Measurements from ENCODE around the gene CAT.

The CAT gene

DNA sequence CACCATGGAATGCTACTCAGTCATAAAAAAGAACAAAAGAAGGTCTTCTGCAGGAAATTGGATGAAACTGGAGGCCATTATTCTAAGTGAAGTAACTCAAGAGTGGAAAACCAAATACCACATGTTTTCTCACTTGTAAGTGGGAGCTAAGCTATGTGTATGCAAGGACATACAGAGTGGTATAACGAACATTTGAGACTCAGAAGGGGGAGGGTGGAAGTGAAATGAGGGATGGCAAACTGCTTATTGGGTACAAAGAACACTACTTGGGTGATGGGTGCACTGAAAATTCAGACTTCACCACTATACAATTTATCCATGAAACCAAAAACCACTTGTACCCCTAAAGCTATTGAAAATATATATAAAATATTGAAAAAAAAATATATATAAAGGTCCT, 13.4 kb upstream of the CAT start:
- DNase-seq (ENCODE audit: low spot score) = no peak

DNA sequence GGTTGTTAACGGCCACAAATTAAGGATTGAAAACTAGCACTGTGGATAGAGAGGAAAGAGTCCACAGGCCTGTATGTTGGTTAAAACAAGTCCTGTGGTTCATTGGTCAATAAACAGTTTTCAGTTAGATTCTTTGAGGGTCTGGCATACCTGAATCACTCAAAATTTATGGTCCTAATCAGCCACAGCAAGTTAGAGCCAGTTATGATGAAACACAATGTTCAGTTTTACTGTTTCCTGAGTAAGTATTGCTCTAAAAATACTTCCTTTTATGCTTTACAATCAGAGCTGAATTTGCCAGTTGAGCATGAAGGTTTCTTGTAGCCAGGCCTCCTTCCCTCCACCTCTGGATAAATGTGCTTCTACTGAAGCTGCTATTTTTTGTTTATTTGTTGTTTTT, 12.9 kb upstream of the CAT start:
- DNase-seq (ENCODE audit: low spot score) = no peak

DNA sequence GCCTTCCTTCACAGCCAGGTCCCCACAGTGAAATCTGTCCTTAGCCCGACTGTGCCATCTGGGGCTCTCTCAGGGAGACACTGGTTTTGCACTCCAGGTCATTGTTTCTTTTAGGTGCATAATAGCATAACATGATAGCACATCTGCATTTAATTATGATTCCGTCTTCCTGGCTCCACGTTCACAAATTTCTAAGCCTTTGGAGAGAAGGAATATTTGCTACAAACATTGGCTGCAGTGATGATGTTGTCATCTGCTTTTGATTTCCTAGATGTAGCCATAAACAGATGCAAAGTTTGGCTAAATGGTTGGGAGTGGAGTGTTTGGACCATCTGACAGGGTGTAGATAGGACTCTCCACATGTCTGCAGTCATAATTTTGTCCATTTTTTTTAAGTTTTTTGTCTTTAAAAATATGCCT, 12.0 kb upstream of the CAT start:
- no peak for DNase-seq (ENCODE audit: low spot score)

DNA sequence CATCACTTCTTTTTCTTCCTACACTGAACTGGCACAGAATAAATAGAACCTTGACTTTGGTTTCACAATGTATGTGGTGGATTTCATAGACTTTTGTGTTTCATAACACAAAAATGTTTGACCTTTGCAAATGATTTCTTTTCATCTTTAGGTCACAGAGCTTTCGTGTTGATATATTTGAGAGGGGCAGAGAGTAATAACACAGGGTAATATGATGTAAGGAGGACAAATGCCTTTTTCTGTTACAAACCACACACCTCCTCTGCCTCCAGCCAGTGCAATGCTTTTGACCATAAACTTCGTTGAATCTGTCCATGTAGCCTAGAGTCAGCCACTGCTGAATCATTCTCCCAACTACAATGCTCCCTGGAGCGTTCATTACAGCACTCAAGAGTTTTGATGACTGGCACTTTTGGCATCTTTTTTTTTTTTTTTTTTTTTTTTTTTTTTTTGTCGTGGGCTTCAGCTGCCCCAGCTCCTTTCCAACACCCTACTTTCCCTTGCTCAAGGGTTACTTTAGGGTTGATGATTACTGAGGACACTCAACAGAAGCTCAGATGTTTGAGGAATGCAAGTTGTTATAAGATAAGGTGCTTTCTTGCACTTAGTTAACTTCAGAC, 11.4 kb upstream of the CAT start:
- no peak for DNase-seq (ENCODE audit: low spot score)

DNA sequence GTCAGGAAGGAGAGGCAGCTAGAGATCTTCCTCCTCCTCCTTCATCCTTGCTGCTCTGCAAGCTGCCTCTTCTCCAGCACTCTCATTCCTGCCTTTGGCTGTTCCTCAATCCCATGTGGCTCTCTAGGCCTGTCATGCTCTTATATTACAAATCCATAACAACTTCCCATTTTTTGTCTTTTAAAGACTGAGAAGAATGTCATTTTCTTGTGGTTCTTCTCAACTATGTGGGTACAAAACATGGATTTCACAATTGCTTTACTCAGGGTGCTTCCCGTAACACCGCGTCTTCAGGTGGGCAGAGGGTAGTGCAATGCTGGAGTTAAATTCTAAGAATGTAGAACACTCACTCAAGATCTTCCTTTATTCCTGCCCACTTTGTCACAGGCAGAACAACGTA, 6.8 kb upstream of the CAT start:
- DNase-seq (ENCODE audit: low spot score) = no peak

DNA sequence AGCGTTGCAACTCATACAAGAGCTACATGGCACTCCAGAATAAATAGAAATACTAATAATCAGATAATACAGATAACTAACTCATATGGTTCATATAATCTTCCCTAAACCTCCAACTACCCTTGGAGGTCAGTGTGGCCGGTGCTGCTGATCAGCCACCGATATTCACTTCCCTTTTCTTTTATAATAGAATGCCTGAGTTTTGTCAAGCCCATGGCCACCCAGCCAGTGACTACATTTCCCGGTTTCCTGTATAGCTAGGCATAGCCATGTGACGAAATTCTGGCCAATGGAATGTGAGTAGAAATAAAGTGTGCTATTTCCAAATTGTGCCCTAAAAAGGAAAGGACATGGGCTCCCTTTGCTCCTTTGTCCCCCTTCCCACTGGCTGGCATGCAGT, 5.9 kb upstream of the CAT start:
- no peak for DNase-seq (ENCODE audit: low spot score)

DNA sequence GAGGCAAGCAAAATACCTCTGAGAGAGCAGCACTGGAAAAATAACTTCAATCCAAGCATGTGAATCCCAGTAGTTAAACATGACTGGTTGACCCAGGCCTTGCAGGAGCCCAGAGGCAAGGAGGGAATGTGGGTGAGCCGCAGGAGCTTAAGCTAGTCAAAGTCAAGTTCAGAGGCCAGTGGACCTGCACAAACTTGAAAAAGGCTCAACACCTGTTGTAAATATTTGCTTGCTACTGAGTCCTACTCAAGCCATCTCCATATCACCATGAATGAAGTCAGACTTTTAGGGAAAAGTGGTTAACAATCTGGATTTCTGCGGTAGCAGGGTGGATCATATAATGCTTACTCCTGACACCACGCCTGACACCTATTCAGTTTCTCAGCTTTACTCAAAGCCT, 4.8 kb upstream of the CAT start:
- DNase-seq (ENCODE audit: low spot score) = no peak

DNA sequence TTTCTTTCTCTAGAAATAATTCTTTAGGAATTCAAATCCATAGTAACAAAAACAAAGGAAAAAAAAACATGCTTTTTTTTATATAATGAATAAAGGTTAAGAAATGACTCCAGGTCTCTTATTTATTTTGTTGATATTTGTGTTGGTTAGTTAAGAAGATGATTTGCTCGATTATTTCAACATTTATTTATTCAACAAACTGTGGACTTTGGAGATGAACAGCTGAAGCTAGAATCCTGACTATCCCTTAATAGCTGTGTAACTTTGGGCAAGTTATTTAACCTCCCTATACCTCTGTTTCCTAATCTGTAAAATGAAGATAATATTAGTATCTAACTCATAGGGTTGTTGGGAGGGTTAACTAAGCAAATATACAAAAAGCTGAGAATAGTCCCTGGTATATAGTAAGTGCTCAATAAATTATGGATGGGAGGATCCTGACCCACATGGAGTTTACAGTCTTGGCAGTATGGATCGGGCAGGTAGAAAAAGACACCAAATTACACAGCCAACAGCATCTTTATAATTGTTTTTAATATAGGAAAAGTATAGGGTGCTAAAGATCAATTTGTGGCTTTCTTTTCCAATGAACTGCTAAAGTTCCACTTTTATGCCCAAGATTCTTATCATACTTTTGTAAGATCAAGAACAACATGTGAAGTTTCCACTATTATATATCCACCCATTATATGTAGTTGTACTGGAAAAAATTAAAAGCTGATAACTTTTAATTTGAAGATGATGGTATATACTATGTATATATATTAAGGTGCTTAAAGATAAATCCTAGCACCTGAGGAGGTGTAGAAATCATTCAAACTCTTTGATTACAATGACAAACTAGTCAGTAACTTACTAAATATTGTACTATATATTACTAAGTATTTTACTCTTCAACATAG, 1.3 kb upstream of the CAT start:
- DNase-seq (ENCODE audit: low spot score) = no peak

DNA sequence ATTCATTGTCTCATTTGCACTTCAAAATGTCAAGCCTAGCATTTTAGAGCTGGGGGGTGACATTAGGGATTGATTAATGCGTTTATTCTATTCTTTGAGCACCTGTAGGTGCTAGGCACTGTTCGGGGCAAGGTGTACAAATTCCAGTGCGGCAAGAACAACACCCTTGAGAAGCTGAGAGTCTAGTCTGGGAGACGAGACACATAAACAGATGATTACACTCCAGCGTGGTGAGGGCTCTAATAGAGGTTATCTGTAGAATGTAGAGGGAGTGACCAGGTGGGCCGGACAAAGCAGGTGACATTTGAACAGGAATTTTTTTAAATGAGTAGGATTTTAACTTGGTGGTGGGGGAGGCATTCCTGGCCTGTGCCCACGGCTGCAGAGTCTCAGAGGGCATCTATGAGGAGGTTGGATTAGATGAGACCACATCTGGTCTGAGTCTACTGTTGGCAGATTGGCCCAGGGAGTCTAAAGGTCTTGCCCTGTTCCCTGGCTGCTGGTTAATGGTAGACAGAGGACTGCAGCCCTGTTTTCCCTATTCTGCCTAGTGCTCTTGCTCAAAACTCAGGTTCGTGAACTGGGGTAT, 970 bp downstream of the CAT start:
- DNase-seq (ENCODE audit: low spot score) = no peak

DNA sequence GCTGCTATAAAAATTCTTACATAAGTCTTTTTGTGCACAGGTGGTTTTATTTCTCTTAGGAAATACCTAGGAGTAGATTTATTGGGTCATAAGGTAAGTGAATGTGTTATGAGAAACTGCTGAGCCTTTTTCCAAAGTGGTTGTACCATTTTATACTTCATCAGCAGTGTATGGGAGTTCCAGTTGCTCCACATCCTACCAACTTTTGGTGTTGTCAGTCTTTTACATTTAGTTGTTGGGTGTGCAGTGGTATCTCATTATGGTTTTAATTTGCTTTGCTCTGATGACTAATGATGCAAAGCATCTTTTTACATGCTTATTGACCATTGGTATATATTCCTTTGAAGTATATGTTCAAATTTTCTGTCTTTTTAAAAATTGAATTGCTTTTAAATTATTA, 3.1 kb downstream of the CAT start:
- DNase-seq (ENCODE audit: low spot score) = no peak

DNA sequence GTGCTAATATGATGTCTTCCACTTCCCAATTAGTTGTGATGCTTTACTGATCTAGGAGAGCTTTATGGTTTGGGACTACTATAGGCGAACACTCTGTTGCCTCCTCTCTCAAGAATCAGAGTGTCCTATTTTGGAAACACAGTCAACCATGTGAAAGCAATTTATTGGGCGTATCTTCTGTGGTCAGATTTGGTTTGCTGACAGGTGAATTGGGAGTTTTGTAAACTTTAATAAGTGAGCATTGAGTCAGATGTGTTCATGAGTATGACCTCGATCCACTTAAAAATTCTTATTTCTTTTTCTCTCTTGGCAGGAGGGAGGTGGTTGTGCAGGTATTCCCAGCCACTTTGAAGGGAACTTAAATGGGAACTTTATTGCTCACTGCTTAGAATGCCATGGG, 4.4 kb downstream of the CAT start:
- DNase-seq (ENCODE audit: low spot score) = no peak

DNA sequence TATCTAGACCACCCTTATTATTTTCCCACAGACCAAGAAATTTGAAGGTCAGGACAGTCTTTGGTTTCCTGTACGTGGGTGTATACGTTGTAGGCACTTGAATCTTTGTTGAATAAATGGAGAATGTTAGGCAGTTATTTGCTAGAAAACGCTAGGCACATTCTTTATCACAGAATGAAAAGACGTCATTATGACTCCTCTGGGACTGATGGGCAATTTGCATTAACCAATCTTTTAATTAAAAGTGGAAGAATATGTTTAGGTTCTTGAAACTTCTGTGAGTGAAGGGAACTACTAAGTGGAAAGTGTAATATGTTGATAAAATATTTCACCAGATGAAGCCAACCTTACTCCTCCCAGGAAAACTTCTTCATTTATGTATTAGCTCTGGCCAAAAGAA, 5.7 kb downstream of the CAT start:
- DNase-seq (ENCODE audit: low spot score) = no peak

DNA sequence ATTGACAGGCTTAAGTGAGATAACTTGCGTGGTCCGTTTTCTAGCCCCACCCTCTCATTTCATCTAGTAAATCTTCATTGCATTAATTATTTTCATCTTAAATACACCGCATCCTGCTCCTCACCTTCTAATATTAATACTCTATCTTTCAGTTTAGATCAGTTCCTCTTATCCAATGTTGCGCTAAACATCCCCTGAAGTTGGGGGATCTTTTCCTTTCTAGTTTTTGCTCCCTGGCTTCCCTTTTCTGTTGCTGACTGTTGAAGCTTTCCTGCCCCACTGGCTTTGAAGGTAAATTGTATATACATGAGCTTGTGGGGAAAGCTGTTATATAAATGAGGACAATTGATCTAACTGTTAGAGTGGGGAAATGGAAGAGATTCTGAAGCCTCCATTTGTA, 7.2 kb downstream of the CAT start:
- no peak for DNase-seq (ENCODE audit: low spot score)

DNA sequence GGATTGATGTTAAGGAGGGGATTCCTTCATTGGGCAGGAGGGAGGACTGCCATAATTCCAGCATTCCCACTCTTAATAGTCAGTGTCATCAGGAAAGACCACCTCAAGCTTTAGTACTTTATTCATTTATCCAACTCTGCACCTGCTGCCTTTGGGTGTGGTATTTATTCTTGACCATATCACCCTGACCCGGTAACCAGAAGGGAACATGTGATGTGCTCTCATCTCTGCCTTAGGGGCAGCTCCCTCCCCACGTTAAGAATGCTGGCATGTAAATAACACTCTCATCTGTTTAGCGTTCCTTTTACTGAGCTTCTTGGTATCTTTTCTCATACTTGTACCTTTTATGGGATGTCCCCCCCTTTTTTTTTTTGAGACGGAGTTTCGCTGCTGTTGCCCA, 7.7 kb downstream of the CAT start:
- no peak for DNase-seq (ENCODE audit: low spot score)

DNA sequence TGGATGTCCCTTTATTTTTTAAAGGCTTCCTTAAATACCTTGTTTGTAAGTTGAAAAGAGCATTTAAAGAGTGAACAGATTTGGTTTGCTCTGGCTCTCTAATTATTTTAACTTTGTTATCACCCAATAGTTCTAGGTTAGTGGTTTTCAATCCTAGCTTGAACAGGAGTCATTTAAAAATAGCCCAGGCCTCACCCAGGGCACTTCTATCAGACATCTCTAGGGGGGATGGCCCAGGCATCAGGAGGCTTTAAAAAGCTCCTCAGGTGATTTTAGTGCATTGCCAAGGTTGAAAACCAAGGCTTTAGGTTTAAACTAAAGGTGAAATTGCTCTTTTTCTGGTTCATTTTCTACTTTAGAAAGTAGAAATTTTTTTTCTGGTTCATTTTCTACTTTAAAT, 8.3 kb downstream of the CAT start:
- no peak for DNase-seq (ENCODE audit: low spot score)

DNA sequence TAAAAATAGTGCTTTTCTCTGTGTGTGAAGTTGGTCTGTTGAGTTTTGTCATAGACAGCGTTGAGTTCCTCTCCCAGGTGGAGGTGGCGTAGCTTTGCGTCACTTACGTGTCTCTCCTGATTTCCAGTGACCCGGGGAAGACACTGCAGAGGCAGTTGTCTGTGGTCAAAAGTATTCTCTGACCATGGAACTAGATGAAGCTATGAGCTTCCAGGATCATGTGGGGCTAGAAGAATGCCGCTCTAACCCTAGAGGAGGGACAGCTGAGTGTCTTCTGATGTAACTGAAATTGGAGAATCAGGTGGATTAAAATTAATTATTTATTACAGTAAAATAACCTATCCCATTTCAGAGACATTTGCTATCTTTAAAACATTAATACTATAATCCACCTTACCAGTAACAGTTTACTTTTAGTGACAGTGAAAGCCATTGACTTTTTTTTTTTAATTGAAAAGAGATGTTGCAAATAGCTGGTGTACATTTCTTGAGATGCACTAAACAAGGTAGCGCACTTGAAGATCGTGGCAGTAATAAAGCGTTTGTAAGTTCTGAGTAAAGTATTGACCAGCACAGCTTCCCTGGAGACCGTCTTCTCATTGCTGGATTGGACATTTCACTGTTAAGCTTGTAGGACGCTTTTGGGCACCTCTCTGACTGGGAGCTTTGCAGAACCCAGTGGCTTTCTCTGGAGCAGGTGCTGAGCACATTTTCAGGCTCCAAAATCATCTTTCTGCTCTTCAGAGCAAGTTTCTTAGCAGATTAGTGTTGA, 9.7 kb downstream of the CAT start:
- no peak for DNase-seq (ENCODE audit: low spot score)

DNA sequence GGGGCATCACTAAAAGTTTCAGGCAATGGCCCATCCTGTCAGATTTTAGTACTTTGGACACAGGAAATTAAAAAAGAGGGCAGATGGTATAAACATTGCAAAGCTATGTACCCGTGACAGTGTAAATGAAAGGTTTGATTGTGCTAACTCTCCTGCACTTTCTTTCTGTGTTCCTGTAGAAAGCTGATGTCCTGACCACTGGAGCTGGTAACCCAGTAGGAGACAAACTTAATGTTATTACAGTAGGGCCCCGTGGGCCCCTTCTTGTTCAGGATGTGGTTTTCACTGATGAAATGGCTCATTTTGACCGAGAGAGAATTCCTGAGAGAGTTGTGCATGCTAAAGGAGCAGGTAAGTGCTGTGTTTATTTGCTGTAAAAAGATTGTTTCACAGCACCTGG, 10.3 kb downstream of the CAT start:
- no peak for DNase-seq (ENCODE audit: low spot score)

DNA sequence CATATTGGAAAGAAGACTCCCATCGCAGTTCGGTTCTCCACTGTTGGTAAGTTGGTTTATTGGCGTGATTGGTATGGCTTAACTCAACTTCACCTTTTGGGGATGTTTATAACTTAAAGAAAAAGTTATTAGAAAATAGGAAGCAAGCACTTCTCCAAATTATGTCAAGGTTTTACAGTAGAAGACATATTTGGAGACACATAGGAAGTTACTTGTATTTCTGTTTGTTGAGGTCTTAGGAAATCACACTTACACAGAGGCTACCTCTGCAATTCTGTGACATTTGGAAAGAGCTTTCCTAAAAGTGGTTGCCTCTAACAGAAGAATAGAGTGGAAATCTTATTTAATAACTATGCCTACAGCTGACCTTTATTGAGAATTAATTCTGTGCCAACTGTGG, 12.3 kb downstream of the CAT start:
- DNase-seq (ENCODE audit: low spot score) = no peak

DNA sequence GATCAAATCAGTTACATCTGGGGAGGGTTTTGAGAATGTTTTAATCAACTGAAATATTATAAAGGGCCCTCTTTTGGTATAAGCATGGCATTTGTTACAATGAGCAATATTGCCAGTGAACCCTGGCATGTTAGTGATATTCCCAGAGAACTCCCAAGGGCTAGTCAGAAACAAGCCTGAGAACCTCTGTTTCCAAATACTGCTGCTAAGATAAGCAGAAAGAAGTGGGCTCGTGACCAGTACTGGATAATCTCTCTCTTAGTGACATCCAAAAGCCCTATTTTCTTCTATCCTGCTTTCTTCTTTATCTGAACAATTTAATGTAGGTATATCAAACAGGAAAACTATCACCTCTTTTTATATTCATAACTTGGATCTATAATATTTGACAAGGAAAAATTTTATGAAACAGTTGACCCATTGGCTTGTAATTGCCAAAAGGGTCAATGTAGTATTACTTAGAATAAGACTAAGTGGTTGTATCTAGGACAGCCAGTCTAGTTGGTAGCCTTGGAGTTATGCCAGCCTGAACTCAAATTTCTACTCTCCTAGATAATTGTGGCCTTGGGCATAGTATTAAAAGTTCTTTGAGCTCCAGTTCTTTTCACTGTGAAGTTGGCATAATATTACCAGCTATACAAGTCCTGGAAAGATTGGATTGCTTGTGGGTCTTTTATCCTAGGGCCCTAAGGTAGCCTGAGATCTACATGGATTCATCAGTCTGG, 15.7 kb downstream of the CAT start:
- no peak for DNase-seq (ENCODE audit: low spot score)

DNA sequence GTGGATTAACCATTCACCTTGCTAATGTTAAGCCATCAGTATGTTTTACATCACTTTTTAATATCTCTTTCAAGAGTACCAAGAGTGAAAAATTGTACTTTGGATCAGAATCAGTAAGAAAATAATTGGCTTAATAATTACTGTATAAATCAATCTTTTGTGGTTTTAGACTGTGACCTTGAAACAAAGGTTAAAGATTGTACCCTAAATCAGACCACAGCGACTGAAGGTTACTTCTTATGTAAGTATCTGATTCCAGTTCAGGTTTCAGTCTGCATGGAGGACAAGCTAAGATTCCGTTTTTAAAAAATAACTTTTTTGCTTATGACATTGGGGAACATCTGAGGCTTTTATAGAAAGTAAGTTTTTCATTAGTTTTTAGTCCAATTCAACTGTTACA, 18.9 kb downstream of the CAT start:
- DNase-seq (ENCODE audit: low spot score) = no peak

DNA sequence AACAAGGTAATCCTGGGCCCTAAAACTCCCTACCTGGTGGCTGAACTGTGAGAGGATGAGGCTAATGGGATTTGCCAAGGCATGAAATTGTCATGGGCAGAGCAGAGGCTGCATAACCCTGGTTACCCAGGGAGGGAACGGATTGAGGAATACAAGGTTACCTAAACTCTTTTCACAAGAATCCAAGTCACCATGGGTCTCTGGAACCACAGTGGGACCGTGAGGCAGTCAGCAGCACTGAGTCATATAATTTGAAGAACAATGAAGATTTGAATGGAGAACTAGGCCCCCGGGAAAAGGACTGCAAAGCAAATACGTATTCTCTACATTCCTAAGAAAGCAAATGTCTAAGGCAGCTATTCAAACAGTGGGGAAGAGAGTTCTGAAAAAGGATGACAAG, 19.8 kb downstream of the CAT start:
- DNase-seq (ENCODE audit: low spot score) = no peak

DNA sequence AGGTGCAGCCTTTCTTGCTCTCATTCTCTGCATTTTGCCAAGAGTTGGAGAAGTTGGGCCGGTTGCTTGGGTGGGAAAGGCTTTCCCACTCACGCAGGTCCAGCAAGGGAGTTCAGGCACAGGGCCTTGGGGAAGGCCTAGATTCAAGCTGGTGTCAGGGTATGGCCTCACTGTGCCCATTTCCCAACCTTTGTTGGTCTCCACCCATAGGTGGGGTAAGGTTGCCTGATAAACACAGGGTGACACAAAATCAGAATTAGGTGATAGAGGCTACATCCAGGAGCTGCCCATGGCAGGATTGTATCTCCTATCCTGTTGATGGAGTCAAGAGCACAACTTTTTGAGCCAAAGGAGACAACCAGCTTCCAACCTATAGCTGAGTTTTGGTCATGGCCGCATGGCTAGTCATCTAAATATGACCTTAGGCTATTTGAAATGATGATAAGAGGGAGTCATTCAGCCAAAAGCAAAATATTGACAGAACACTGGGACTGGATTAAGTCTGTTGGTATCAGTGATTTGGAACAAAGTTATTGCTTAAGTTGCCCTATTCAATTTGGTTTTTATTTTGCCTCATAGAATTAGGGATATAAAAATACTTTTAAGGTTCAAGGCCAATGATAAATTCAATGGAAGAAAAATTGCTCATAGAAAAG, 20.9 kb downstream of the CAT start:
- DNase-seq (ENCODE audit: low spot score) = no peak
